Type B pancreatic cell (in vitro differentiated cells): Measurements from ENCODE around the gene RUSC2. TPM values are rescaled to one million over a fixed set of nuclear protein-coding genes. Genes with fewer than 3 reads are reported as not detected.

ENCODE experiments used
- DNase-seq: peaks from one replicate; pipeline ENCODE4 v3.0.0; 2021; ENCODE audit warnings: mixed read lengths; ENCODE audit not compliant: unreplicated experiment; ENCODE audit errors: extremely low spot score
- H3K27ac Mint-ChIP-seq: 2 replicates; pipeline ENCODE4 v1.8.0; 2021; ENCODE audit warnings: mild to moderate bottlenecking, mixed read lengths
- H3K27me3 Mint-ChIP-seq: 2 replicates; pipeline ENCODE4 v1.8.0; 2021; ENCODE audit warnings: mixed read lengths
- H3K36me3 Mint-ChIP-seq: 2 replicates; pipeline ENCODE4 v1.8.0; 2021; ENCODE audit warnings: mixed read lengths
- H3K4me1 Mint-ChIP-seq: one replicate; pipeline ENCODE4 v1.8.0; 2021; ENCODE audit warnings: mixed read lengths; ENCODE audit not compliant: unreplicated experiment
- H3K4me3 Mint-ChIP-seq: 2 replicates; pipeline ENCODE4 v1.8.0; 2021; ENCODE audit warnings: mild to moderate bottlenecking, mixed read lengths
- H3K9me3 Mint-ChIP-seq: 2 replicates; pipeline ENCODE4 v1.8.0; 2021; ENCODE audit warnings: mixed read lengths
- total RNA-seq: library from RNA; stranded (reverse); gene quantifications from 2 replicates; pipeline ENCODE4 v1.2.1, GENCODE V29; 2021; ENCODE audit warnings: low replicate concordance
- TF ChIP-seq, protein P1 (sequence below): fragments of 200-600 bp; sonication (generic); conservative IDR thresholded peaks from 2 replicates; pipeline ENCODE4 v1.5.0; 2021; ENCODE audit warnings: antibody characterized with exemption, mild to moderate bottlenecking

The RUSC2 gene
- total RNA-seq, 1 donor from 2014 or later = 22.1 TPM

DNA sequence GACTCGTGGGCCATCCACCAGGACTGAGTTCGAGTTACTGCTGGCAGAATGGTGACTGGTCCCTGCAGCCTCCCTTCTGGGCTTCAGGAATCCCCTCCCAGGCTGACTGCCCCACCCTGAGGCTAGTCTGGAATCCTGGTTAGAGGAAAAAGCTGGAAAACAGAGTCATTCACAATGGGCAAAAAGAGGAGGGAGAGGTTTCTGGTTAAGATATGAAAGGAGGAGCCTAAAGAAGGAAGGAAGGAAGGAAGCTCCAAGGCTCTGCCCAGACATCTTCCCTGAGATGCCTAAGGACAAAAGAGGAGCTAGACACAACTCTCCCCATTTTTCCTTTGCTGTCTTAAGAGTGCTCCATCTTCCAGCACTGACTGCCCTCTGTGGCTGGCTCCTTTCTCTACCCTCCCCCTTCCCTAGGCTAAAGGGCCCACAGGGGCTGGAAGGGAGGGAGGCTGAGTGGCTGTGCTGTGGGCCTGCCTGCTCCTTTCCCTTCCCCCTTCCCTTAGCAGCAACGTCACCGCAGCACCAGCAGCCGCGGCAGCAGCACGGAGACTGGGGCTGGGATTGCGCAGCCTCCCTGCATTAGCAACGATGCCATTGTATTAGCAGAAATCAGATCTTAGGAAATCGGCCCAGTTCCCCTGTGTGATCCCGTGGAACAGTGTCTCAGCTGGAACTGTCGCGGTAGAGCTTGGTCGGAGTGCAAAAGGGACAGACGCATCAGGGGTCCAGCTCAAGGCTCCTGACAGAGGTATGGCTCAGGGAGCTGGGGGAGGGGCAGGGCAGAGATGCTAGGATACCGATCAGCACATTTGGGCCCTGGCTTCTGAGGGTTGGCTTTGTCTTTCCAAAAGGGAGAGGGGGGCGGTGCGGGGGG is 48.7 kb downstream of the RUSC2 start:
- DNase-seq = peak; percentile 78
- peak overlapping the region; percentile 90 for H3K4me3 Mint-ChIP-seq
- H3K4me1 Mint-ChIP-seq = peaks cover 36% of the 10 kb centered on the region
- TF ChIP-seq, protein P1, sequence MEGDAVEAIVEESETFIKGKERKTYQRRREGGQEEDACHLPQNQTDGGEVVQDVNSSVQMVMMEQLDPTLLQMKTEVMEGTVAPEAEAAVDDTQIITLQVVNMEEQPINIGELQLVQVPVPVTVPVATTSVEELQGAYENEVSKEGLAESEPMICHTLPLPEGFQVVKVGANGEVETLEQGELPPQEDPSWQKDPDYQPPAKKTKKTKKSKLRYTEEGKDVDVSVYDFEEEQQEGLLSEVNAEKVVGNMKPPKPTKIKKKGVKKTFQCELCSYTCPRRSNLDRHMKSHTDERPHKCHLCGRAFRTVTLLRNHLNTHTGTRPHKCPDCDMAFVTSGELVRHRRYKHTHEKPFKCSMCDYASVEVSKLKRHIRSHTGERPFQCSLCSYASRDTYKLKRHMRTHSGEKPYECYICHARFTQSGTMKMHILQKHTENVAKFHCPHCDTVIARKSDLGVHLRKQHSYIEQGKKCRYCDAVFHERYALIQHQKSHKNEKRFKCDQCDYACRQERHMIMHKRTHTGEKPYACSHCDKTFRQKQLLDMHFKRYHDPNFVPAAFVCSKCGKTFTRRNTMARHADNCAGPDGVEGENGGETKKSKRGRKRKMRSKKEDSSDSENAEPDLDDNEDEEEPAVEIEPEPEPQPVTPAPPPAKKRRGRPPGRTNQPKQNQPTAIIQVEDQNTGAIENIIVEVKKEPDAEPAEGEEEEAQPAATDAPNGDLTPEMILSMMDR = no peak
- H3K27me3 Mint-ChIP-seq = no peaks in the 10 kb centered on the region
- peak overlapping the region; percentile 84 for H3K27ac Mint-ChIP-seq
- peaks cover 4% of the 10 kb centered on the region for H3K36me3 Mint-ChIP-seq
- H3K9me3 Mint-ChIP-seq = no peaks in the 10 kb centered on the region

Other genes starting within 250 kb of the RUSC2 start
- 30.6 and 42.4 TPM in 2 replicates for gene TESK1, start 115.2 kb downstream of the RUSC2 start, total RNA-seq
- gene CD72, start 128.3 kb downstream of the RUSC2 start, total RNA-seq = 1.5 and 2.8 TPM in 2 replicates
- gene SIT1, start 160.8 kb downstream of the RUSC2 start, total RNA-seq = not detected in 2 replicates
- gene RMRP, start 167.9 kb downstream of the RUSC2 start, total RNA-seq = 16,039 and 18,328 TPM in 2 replicates
- gene CCDC107, start 168.2 kb downstream of the RUSC2 start, total RNA-seq = 15.6 and 17.2 TPM in 2 replicates
- 7.1 and 14.2 TPM in 2 replicates for gene ARHGEF39, start 175.1 kb downstream of the RUSC2 start, total RNA-seq
- 1.5 TPM in 1 of 2 replicates, not detected in the other for gene CA9, start 183.8 kb downstream of the RUSC2 start, total RNA-seq
- 17.7 and 241 TPM in 2 replicates for gene TPM2, start 199.8 kb downstream of the RUSC2 start, total RNA-seq
- 136 and 164 TPM in 2 replicates for gene TLN1, start 242.1 kb downstream of the RUSC2 start, total RNA-seq
- gene CREB3, start 242.6 kb downstream of the RUSC2 start, total RNA-seq = 29.1 and 36.4 TPM in 2 replicates